ENCODE results near the gene BTD.

BTD gene, protein sequence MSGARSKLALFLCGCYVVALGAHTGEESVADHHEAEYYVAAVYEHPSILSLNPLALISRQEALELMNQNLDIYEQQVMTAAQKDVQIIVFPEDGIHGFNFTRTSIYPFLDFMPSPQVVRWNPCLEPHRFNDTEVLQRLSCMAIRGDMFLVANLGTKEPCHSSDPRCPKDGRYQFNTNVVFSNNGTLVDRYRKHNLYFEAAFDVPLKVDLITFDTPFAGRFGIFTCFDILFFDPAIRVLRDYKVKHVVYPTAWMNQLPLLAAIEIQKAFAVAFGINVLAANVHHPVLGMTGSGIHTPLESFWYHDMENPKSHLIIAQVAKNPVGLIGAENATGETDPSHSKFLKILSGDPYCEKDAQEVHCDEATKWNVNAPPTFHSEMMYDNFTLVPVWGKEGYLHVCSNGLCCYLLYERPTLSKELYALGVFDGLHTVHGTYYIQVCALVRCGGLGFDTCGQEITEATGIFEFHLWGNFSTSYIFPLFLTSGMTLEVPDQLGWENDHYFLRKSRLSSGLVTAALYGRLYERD

DNA sequence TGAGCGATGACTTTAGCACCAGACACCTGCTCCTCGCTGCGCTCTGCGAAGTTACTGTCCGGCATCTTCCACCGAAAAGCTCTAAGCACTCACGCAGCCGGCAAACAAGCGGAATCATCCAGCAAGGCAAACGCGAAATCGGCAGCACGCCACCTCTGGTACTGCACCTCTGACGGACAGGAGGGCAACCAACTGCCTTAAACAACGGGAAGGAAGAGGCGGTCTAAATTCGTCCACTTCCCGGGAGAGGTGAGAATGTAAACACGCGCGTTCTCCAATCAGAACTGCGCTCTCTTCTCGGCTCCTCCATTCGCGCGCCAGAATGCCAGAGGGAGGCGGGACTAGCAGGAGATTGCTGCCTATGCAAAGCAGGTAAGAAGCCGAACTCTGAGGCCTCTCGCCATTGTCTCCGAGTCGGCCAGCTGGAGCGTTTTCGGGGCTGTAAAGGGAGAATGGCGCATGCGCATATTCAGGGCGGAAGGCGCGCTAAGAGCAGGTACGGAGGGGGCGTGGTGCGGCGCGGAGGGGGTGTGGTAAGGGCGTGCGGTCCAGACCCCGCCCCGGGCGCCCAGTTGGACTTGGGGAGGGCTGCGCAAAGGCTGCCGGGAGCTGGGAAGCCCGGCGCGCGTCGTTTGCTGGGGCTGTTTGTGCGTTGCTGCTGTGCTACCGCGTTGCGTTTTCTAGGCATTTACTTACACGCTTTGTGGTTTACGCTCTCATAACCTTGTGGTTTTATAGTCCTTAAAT lies at the start of gene BTD, which contains the start of gene HACL1:
TSS of gene BTD (plus strand) at position 347 of the 747 bp plus-strand sequence. CDS start 33,695 bp downstream, outside the sequence.
TSS of gene HACL1 (minus strand) at position 171 of the 747 bp plus-strand sequence. CDS start at position 65, 106 bp downstream.
- peak; percentile 99 for DNase-seq (ENCODE audit: low read depth, low spot score)

DNA sequence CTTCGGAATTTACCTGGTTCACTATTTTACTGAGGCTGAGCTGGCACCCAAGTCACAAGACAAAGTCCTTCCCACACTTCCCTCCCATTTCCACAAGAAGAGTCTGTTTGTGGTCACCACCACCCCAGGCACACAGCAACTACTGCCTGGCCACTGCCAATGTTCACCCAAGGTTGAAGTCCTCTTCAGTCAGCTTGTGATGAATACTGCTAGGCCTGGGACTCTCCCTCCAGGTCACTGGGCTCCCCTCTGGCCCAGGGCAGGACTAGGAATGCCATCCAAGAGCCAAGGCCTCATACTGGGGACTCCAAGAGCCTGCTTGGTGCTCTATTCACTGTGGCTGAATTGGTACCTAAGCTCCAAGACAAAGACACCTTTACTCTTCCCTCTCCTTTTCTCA lies 49.6 kb upstream of the BTD start:
- no peak for DNase-seq (ENCODE audit: low read depth, low spot score)

DNA sequence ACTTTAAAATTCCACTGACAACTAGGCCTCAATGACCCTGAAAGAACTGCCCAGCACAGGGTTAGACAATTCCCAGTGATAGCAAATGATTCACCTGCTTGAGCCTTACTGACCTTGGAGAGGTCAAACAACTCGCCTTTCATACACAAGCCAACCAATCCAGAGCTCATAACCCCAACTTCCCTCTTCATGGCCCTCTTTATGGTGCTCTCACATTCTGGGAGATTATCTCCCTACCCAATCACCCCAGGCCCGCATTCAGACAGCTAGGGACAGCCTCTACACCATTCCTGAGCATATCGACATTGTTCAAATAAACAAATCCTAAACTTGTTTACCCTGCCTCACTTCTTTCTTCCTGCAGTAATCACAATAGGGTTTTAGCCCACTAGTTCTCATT lies 47.8 kb upstream of the BTD start:
- no peak for DNase-seq (ENCODE audit: low read depth, low spot score)

DNA sequence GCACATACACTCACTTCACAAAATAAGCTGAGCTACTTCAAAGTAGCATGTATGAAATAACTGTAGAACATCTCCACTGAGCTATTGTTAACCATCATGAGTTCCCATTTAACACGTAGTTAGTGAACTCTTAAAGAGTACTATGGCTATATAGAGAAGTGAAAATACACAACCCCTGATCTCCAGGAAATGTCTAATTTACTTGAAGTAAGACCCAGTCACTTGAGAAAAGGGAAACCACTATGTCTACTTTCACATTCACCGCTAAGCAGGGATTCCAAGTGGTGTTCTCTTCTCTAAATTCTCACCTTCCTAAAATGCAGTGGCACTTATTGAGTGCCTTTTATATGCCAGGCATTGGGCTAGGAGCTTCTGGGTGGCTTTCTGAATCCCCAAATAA lies 45.0 kb upstream of the BTD start:
- no peak for DNase-seq (ENCODE audit: low read depth, low spot score)

DNA sequence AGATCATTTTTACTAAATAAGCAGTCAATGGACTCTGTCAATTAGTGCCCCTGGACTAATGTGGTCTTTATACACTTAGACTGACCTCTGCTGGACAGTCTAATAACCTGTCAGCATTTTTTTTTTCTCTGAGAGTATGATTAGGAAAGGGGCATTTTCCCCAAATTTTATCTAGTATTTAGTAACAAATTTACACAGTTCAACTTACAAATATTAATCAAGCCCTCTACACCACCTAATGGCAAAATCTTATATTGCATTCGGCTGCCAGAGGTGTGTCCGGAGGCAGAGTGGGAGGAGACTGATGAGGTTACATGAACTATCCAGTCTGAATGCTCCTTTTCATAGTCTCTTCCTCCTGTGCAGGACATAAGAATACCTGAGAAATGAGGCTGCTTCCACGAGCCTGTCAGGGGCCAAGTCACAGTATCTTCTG lies 44.0 kb upstream of the BTD start:
- peak; percentile 49 for DNase-seq (ENCODE audit: low read depth, low spot score)

DNA sequence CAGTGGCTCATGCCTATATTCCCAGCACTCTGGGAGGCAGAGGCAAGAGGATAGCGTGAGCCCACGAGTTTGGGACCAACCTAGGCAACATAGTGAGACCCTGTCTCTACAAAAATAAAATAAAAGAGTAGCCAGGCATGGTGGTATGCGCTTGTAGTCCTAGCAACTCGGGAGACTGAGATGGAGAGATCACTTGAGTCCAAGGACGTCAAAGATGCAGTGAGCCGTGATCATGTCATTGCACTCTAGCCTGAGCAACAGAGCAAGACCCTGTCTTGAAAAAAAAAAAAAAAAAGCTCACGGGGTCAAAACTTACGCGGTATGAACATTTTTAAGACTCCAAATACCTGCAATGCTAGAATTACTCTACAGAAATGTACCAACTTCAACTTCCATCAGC lies 43.0 kb upstream of the BTD start:
- no peak for DNase-seq (ENCODE audit: low read depth, low spot score)

DNA sequence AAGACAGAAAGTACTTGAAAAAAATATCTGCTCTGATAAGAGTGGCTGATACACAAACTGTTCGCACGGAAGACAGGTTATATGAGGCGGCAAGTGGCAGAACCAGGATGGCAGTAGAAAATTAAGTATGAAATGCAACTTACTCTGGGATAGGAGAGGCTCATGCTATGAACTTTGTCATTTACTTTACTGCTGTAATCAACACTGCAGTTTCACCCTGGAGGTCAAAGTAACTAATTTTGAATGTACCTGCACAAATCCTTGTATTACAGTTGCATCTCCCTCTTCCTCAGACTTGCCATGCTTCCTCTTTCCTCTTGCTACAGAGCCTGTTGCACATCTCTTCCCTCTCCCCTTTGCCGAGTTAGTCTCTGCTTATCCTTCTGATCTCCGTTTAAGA lies 39.0 kb upstream of the BTD start:
- no peak for DNase-seq (ENCODE audit: low read depth, low spot score)

DNA sequence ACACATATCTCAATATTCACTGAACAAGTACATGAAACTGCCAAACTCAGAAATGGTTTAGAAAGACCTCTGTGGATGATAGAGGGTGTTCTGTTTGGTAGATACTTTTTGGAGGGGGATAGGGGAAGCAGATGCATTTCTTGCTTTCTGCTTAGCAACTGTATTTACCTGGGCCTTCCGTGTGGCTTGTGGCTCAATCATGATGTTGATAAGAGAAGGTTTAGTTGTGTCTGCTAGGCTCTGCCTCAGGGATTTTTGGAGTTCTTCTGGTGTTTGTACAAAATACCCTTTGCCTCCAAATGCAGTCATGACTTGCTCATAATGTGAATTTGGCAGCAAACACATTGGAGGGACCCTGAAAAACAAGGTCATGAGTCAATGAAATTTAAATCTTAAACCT lies 38.4 kb upstream of the BTD start:
- DNase-seq (ENCODE audit: low read depth, low spot score), result no peak

DNA sequence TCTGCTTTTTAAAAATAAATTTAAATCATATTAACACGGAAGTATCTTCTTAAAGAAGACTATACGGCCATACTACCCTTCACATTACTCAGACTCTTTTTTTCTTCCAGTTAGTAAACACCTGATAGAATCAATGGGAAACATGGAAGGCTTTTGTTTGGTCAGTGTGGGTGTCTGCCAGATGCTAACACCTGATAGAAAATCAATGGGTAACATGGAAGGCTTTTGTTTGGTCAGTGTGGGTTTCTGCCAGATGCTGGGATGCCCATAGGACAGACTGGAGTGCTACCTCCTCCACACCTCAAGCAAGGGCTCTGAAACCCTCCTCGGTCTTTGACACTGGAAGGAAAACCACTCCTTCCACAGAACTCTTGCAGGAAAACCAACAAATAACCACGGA lies 29.4 kb upstream of the BTD start:
- no peak for DNase-seq (ENCODE audit: low read depth, low spot score)

DNA sequence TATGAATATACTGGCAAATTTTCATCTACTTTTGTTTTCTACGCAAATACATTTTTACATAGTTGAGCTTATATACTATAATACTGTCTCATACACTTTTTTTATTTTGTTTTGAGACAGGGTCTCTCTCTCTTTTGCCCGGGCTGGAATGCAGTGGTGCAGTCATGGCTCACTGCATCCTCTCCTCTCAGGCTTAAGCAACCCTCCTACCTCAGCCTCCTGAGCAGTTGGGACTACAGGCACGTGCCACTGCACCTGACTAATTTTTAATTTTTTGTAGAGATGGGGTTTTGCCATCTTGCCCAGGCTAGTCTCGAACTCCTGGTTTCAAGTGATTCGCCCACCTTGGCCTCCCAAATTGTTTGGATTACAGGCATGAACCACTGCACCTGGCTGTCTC lies 26.1 kb upstream of the BTD start:
- no peak for DNase-seq (ENCODE audit: low read depth, low spot score)

DNA sequence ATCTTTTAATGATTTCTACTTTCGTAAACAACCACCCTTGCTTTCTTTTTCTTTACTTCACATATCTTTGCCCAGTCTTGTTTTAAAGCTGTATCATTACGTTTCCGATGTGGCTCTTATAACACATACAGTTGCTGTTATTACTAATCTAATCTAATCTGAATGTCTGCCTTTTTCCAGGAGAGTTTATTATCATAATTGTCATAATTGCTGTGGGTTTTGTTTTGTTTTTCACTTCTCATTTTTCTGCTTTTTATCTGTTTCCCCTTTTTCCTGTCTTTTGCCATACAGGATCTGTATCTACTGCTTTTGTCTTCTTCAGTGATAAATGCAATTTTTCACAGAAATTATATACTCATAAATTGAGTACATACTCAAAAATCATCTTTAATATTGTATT lies 25.1 kb upstream of the BTD start:
- DNase-seq (ENCODE audit: low read depth, low spot score), result no peak

DNA sequence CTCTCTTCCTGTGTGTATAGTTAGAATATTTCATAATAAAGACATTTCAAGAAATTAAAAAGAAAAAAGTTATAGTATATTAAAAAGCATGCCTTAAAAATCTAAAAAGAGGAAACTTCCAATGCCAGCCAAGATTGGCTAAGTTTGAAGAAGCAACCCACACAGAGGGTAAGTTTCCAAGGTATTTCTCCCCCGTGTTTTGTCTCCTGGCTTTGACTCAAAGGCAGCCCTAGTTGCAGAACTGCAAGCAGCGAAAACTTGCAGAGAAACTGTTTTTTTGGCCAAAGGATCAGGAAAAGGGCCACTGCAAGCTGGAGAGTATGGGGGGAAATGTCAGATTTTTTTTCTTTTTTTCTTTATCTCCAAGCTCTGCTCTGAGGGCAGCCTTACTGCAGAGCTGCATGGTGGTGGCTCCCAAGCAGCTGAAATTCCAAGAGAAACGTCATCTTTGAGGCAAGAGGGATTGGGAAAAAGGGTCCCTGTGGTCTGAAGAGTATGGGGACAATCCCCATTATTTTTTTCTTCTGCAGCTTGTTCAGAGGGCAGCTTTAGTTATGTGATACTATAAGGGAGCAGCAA lies 23.2 kb upstream of the BTD start:
- DNase-seq (ENCODE audit: low read depth, low spot score), result no peak

DNA sequence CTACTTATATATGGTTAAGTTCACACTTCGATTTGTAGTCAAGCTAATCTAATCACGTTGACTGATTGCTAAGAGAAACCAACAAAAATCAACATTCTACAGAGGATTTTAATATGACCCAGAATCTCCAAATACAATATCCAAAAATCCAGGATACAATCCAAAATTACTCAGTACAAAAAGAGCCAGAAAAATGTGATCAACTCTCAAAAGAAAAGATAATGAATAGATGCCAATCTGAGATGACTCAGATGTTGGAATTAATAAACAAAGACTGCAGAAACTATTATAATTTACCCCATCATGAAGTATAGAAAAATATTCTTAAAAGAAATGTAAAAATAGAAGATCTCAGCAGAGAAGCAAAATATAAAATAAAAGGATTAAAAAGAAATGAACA lies 22.5 kb upstream of the BTD start:
- no peak for DNase-seq (ENCODE audit: low read depth, low spot score)

DNA sequence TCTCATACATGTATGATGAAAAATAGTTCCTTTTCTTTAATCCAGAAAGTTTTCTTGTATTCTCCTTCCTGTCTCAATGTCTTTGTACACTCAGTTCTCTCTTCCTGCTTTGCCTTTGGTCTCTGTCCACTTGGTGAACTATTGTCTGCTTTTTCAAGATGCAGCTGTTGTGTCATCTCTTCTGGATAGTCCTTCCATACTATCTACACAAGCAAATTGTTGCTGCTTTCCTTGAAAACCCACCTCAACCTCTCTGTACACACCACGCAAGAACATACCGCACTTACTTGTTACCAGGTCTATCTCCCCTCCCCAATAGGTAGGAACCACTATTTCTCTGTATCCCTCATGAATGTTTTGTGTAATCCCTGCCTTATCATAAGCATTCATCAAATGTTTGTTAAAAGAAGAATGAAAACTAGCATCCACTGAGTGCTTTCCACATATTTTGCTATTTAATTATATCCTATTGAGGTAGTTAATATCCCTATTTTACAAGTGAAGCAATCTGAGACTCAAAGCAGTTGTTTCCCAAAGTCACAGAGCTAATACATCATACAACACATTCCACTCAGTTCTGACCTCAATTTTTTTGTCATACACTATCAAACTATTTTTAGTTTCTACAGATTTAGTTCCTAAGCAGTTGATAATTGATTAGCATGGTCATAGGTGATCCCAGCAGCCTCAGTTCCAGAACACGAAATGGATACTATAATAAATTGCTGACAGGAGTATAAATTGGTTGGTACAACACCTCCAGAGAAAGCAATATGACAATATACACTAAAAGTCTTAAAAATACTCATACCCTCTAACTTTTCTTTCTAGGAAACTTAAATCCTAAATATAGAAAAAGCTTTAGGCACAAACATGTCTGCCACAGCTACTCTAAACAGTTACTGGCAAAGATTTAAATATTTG lies 19.8 kb upstream of the BTD start:
- no peak for DNase-seq (ENCODE audit: low read depth, low spot score)

DNA sequence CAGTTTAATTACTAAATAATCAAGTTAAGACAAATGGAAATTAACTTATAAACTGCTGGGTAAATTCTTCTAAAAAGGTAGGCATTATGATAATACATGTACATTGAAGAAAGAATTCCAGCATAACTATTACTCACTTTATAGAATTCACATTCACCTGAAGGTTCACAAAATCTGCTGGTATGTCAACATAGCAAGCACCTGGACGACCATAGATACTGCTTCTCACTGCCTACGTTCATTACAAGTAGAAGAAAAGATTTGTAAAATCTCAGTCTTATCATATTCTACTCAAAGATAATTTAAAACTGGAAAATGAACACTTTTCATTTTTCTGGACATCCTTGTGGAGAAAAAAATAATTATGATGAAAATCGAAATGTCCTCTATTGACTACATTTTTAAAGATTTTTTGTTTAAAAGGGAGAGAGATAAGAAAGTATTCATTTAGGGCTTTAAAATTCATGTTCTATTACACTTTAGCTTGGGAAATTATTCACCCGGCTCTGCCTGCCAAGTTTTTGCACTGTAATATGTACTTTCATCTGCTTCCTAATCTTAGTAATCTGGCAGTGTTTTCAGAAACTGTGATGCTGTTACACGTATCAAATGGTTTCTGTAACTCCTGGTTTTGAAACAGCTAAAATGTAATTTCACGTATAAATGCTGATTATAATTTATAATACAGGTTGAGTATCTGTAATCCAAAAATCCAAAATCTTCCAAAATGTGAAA lies 16.3 kb upstream of the BTD start:
- no peak for DNase-seq (ENCODE audit: low read depth, low spot score)

DNA sequence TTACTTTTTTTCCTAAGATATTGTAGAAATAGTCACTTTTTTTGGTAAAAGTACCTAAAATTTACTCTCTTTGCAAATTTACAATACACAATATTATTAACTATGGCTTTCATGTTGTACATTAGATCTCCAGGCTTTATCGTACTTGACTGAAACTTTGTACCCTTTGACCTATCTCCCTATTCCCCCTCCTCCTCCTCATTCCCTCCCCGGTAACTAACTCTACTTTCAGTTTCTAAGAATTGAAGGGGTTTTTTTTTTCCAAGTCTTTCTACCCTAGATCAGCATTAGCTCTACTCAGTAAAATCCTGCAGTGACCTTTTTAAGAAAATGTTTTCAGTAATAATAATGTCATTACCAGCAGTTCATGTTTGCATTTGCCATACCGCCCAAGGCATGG lies 10.3 kb upstream of the BTD start:
- peak; percentile 30 for DNase-seq (ENCODE audit: low read depth, low spot score)

DNA sequence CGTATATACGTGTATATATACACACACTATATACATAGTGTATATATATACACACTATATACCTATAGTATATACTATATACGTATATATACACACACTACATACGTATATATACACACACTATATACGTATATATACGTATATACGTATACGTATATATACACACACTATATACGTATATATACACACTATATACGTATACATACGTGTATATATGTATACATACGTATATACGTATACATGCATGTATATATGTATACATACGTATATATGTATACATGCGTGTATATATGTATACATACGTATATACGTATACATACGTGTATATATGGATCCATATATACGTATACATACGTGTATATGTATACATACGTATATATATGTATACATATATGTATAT lies 9.6 kb upstream of the BTD start:
- DNase-seq (ENCODE audit: low read depth, low spot score), result no peak

DNA sequence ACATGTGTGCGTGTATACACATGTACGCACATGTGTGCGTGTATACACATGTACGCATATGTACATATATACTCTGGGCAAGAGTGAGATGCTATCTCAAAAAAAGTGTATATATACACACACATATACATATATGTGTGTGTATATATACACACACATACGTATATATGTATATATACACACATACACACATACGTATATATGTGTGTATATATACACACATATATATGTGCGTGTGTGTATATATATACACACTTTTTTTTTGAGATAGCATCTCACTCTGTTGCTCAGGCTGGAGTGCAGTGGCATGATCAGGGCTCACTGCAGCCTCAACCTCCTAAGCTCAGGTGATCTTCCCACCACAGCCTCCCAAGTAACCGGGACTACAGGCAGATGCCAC lies 8.6 kb upstream of the BTD start:
- DNase-seq (ENCODE audit: low read depth, low spot score), result no peak

DNA sequence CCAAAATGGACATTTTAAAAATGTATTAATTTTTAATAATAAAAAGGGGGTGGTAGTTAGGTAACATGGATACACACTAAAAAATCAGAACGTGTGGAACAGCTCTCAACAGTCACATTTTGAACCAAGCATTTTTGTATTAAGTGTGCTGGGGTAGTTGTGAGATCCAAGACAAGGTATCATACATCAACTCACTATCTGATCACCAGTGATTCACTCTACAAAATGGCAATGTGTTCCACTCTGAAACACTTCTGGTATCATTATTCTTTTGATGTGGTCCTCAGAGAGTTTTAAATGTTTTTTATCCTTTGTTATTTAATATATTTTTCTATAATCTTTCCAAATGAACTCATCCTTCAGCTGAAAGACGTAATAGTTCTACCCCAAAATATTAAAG lies 5.6 kb upstream of the BTD start:
- DNase-seq (ENCODE audit: low read depth, low spot score), result no peak

DNA sequence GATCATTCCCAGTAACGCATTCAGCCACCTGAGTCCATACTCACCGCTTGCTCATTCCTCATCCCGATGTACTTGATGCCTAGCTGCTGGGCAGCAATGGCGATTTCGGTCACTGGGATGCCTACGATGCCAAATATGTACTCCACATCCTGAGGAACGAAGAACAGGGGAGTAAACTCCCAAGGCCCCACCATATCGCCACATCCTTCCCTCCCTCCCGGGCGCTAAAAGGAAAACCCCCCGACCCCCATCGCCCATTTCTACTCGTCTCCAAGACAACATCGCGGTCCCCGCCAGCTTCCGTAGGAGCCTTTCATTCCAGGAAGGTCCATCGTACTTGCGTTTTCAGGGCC lies 523 bp upstream of the BTD start:
- DNase-seq (ENCODE audit: low read depth, low spot score), result no peak

DNA sequence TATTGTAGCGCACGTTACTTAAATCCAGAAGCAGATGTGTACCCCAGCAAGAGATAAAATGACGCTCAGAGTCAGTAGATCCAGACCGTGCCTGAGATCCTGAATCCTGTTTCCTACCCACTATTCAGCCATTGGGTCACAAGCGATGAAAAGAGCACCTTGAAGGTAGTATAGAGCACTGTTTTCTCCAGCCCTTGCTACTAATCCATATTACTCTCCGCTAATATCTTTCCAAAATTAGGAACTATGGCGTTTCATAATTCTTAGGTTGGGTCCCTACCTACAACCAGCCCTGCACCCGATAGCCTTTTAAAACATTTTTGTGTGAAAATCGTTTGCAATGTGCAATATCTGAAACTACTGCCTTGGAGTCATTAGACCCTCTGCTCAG lies 596 bp downstream of the BTD start:
- no peak for DNase-seq (ENCODE audit: low read depth, low spot score)
